ENCODE results near the gene PSTK.

GRCh38 chr10:122957474-122957873 is 22.7 kb upstream of the PSTK start:
- TF ChIP-seq, protein P1, sequence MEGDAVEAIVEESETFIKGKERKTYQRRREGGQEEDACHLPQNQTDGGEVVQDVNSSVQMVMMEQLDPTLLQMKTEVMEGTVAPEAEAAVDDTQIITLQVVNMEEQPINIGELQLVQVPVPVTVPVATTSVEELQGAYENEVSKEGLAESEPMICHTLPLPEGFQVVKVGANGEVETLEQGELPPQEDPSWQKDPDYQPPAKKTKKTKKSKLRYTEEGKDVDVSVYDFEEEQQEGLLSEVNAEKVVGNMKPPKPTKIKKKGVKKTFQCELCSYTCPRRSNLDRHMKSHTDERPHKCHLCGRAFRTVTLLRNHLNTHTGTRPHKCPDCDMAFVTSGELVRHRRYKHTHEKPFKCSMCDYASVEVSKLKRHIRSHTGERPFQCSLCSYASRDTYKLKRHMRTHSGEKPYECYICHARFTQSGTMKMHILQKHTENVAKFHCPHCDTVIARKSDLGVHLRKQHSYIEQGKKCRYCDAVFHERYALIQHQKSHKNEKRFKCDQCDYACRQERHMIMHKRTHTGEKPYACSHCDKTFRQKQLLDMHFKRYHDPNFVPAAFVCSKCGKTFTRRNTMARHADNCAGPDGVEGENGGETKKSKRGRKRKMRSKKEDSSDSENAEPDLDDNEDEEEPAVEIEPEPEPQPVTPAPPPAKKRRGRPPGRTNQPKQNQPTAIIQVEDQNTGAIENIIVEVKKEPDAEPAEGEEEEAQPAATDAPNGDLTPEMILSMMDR (IDR thresholded peaks at IDR 0.05): no peak
- TF ChIP-seq POLR2A (IDR thresholded peaks at IDR 0.05): no peak
